ENCODE results near the gene ZNF787.

Gene ZNF787

DNA sequence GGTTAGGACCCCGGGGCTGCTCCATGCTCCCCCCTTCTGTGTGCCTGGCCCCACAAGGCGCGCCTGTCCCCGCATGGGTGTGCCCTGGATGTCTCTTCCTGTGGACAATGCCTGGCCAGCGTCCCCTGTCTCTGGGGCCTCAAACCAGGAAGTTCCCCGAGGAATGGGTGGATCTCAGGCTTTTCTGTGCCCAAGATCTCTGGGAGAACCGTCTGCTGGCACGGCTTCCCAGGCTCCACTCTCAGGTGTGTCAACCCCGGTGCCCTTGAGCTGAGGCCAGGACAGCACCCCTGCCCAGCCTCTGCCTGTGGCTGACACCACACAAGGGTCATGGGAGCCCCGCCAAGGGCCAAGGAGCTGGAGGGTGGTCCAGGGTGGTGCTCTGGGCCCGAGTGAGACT lies 35.7 kb upstream of the ZNF787 start:
- H3K4me2 ChIP-seq (ENCODE audit: low read length): no peak overlapping the region
- peaks cover 43% of the 10 kb centered on the region for H3K36me3 ChIP-seq (ENCODE audit: insufficient read depth, low read length)
- H3K9me3 ChIP-seq (ENCODE audit: low read length): no peaks in the 10 kb centered on the region
- no peaks in the 10 kb centered on the region for H3F3A ChIP-seq (ENCODE audit: insufficient read depth, low read length)
- H3K27ac ChIP-seq (ENCODE audit: low read depth, low read length, poor library complexity, severe bottlenecking): no peak overlapping the region
- H3K27me3 ChIP-seq (ENCODE audit: insufficient read depth, low read length): no peaks in the 10 kb centered on the region
- TF ChIP-seq EZH2 (IDR thresholded peaks at IDR 0.05; ENCODE audit: borderline replicate concordance, low read length) (no peak), CTCF (IDR thresholded peaks at IDR 0.05; ENCODE audit: low read length) (no peak)
- H3K4me3 ChIP-seq (ENCODE audit: low read depth, low read length, poor library complexity, severe bottlenecking): no peak overlapping the region
- H3K9ac ChIP-seq (ENCODE audit: low read length): no peak overlapping the region
- H2AFZ ChIP-seq (ENCODE audit: low read length): no peak overlapping the region
- H4K20me1 ChIP-seq (ENCODE audit: insufficient read depth, low read length): no peaks in the 10 kb centered on the region
- no peaks in the 10 kb centered on the region for H3K9me2 ChIP-seq (ENCODE audit: low read depth, low read length)
- H3K4me1 ChIP-seq (ENCODE audit: insufficient read depth, low read length, severe bottlenecking): no peaks in the 10 kb centered on the region
- H3K79me2 ChIP-seq (ENCODE audit: insufficient read depth, low read length): no peaks in the 10 kb centered on the region

DNA sequence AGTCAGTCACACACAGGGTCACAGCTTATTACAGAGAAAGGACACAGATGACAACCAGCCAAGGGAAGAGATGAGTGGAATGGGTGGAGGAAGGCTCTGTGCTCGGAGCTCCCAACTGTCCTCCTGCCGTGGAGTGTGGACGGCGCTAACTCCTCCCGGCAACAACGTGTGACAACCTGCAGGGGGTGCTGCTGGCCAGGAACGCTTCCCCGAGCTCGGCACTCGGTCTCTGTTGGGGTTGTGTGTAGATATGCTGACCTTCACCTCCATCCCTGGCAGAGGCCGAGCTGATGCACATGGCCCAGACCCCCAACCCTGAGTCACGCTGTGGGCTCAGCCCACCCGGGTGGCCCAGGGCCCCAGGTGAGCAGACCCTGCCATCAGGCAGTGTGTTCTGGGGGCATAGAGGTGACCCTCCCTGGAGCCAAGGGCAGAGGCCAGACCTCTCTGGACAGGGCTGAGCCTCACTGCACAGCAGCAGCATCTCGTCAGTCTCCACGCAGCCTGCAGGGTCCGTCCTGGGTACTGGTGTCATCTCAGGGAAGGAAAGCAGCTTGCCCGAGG lies 34.1 kb upstream of the ZNF787 start:
- Histone ChIP-seq H3K4me2 (ENCODE audit: low read length) (no peak overlapping the region), H3K9me2 (ENCODE audit: low read depth, low read length) (no peaks in the 10 kb centered on the region), H4K20me1 (ENCODE audit: insufficient read depth, low read length) (no peaks in the 10 kb centered on the region), H3F3A (ENCODE audit: insufficient read depth, low read length) (no peaks in the 10 kb centered on the region), H3K9ac (ENCODE audit: low read length) (no peak overlapping the region), H2AFZ (ENCODE audit: low read length) (no peak overlapping the region), H3K27ac (ENCODE audit: low read depth, low read length, poor library complexity, severe bottlenecking) (no peak overlapping the region), H3K9me3 (ENCODE audit: low read length) (no peaks in the 10 kb centered on the region), H3K4me3 (ENCODE audit: low read depth, low read length, poor library complexity, severe bottlenecking) (no peak overlapping the region), H3K79me2 (ENCODE audit: insufficient read depth, low read length) (no peaks in the 10 kb centered on the region; the same call in 1 of the 2 replicates), H3K27me3 (ENCODE audit: insufficient read depth, low read length) (no peaks in the 10 kb centered on the region), H3K36me3 (ENCODE audit: insufficient read depth, low read length) (peaks cover 43% of the 10 kb centered on the region), H3K4me1 (ENCODE audit: insufficient read depth, low read length, severe bottlenecking) (no peaks in the 10 kb centered on the region)
- peak; percentile 48 for TF ChIP-seq CTCF (IDR thresholded peaks at IDR 0.05; ENCODE audit: low read length)
- TF ChIP-seq EZH2 (IDR thresholded peaks at IDR 0.05; ENCODE audit: borderline replicate concordance, low read length): no peak

DNA sequence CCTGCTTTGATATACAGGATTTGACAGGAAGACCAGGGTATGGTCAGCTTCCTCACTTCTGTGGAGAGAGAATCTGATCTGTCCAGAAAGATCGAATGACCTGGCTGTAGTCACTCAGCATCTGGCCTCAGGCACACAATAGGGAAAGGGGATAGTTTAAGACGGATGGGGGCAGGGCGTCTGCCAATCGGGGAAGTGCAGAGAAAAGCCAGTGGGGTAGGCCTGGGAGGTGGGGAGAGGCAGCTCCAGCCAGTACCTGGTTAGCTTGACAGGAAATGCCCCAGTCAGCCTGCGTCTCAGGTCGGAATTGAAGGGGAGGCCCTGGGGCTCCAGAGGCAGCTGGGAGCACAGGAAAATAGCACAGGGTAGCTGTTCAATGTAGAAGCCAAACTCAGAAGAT lies 32.4 kb upstream of the ZNF787 start:
- Histone ChIP-seq H3K4me2 (ENCODE audit: low read length) (no peak overlapping the region), H3K9me3 (ENCODE audit: low read length) (no peaks in the 10 kb centered on the region), H3K9ac (ENCODE audit: low read length) (no peak overlapping the region), H3K79me2 (ENCODE audit: insufficient read depth, low read length) (no peaks in the 10 kb centered on the region; the same call in 1 of the 2 replicates), H3K27me3 (ENCODE audit: insufficient read depth, low read length) (no peaks in the 10 kb centered on the region), H2AFZ (ENCODE audit: low read length) (no peak overlapping the region), H4K20me1 (ENCODE audit: insufficient read depth, low read length) (no peaks in the 10 kb centered on the region), H3F3A (ENCODE audit: insufficient read depth, low read length) (no peaks in the 10 kb centered on the region), H3K4me1 (ENCODE audit: insufficient read depth, low read length, severe bottlenecking) (no peaks in the 10 kb centered on the region), H3K27ac (ENCODE audit: low read depth, low read length, poor library complexity, severe bottlenecking) (no peak overlapping the region), H3K4me3 (ENCODE audit: low read depth, low read length, poor library complexity, severe bottlenecking) (no peak overlapping the region), H3K9me2 (ENCODE audit: low read depth, low read length) (no peaks in the 10 kb centered on the region), H3K36me3 (ENCODE audit: insufficient read depth, low read length) (peaks cover 42% of the 10 kb centered on the region)
- TF ChIP-seq CTCF (IDR thresholded peaks at IDR 0.05; ENCODE audit: low read length) (no peak), EZH2 (IDR thresholded peaks at IDR 0.05; ENCODE audit: borderline replicate concordance, low read length) (no peak)

Measured in OCI-LY1 (cell line).